HFFc6 (cell line): ENCODE data around the gene VWA3B. TPM values are rescaled to one million over a fixed set of nuclear protein-coding genes. Genes with fewer than 3 reads are reported as not detected.

ENCODE experiments used
- DNase-seq: peaks from one replicate; pipeline ENCODE4 v3.0.0-alpha.2; 2018
- H3K27ac Mint-ChIP-seq: 2 replicates; pipeline ENCODE4 v1.8.0; 2020; ENCODE audit warnings: mild to moderate bottlenecking, mixed read lengths
- H3K27me3 Mint-ChIP-seq: 2 replicates; pipeline ENCODE4 v1.8.0; 2021; ENCODE audit warnings: mild to moderate bottlenecking, moderate library complexity, mixed read lengths; ENCODE audit not compliant: insufficient read depth
- H3K36me3 Mint-ChIP-seq: 2 replicates; pipeline ENCODE4 v1.8.0; 2021; ENCODE audit warnings: low read depth, mixed read lengths
- H3K4me1 Mint-ChIP-seq: 2 replicates; pipeline ENCODE4 v1.8.0; 2020; ENCODE audit warnings: low read depth, mixed read lengths
- H3K4me3 Mint-ChIP-seq: 2 replicates; pipeline ENCODE4 v1.8.0; 2020; ENCODE audit warnings: mild to moderate bottlenecking, moderate library complexity, mixed read lengths
- H3K9me3 Mint-ChIP-seq: 2 replicates; pipeline ENCODE4 v1.8.0; 2020; ENCODE audit warnings: mild to moderate bottlenecking, mixed read lengths
- CTCF ChIP-seq: fragments of 200-600 bp; sonication (generic); IDR thresholded peaks from 2 replicates; pipeline ENCODE4 v1.5.0; 2021; ENCODE audit warnings: antibody characterized with exemption, mild to moderate bottlenecking
- total RNA-seq, 6 experiments: library from RNA; stranded (reverse); fragmentation: NEBNext Ultra II Directional; extraction: Animal tissue kit (Norgen Biotek cat#: 25700); gene quantifications; 2 replicates in 1 of 6; 3 replicates in 5 of 6; pipeline ENCODE4 v1.2.3, GENCODE V29; 2021

The VWA3B gene
- total RNA-seq, 6 experiments from 2014 or later = not detected

GRCh38 chr2:98160554-98160953 lies 73.6 kb downstream of the VWA3B start:
- Mint-ChIP-seq H3K4me3 (no peak overlapping the region), H3K36me3 (no peaks in the 10 kb centered on the region), H3K27ac (no peak overlapping the region), H3K9me3 (no peaks in the 10 kb centered on the region), H3K4me1 (peaks cover 10% of the 10 kb centered on the region), H3K27me3 (peaks cover 19% of the 10 kb centered on the region)
- DNase-seq = no peak
- TF ChIP-seq CTCF = no peak

GRCh38 chr2:98161186-98161585 lies 74.2 kb downstream of the VWA3B start:
- TF ChIP-seq CTCF = no peak
- no peak for DNase-seq
- Mint-ChIP-seq H3K27ac (no peak overlapping the region), H3K27me3 (peaks cover 15% of the 10 kb centered on the region), H3K36me3 (no peaks in the 10 kb centered on the region), H3K9me3 (no peaks in the 10 kb centered on the region), H3K4me3 (no peak overlapping the region), H3K4me1 (peaks cover 10% of the 10 kb centered on the region)

GRCh38 chr2:98164256-98164655 lies 77.3 kb downstream of the VWA3B start:
- H3K9me3 Mint-ChIP-seq = no peaks in the 10 kb centered on the region
- no peaks in the 10 kb centered on the region for H3K36me3 Mint-ChIP-seq
- H3K4me3 Mint-ChIP-seq = no peak overlapping the region
- DNase-seq = no peak
- no peak overlapping the region for H3K27ac Mint-ChIP-seq
- H3K27me3 Mint-ChIP-seq = peaks cover 14% of the 10 kb centered on the region
- H3K4me1 Mint-ChIP-seq = peaks cover 10% of the 10 kb centered on the region
- no peak for TF ChIP-seq CTCF

- H3K27ac Mint-ChIP-seq = no peak overlapping the region
- H3K9me3 Mint-ChIP-seq = no peaks in the 10 kb centered on the region
- no peak for DNase-seq
- H3K27me3 Mint-ChIP-seq = peaks cover 11% of the 10 kb centered on the region
- no peaks in the 10 kb centered on the region for H3K36me3 Mint-ChIP-seq
- H3K4me1 Mint-ChIP-seq = peaks cover 16% of the 10 kb centered on the region
- TF ChIP-seq CTCF = no peak
- H3K4me3 Mint-ChIP-seq = no peak overlapping the region
Measured at GRCh38 chr2:98165516-98166071, 78.6 kb downstream of the VWA3B start.

- H3K27ac Mint-ChIP-seq = no peak overlapping the region
- H3K27me3 Mint-ChIP-seq = peaks cover 26% of the 10 kb centered on the region
- DNase-seq = no peak
- H3K4me3 Mint-ChIP-seq = no peak overlapping the region
- TF ChIP-seq CTCF = no peak
- H3K4me1 Mint-ChIP-seq = peaks cover 7% of the 10 kb centered on the region
- no peaks in the 10 kb centered on the region for H3K9me3 Mint-ChIP-seq
- no peaks in the 10 kb centered on the region for H3K36me3 Mint-ChIP-seq
Measured at GRCh38 chr2:98167916-98168315, 80.9 kb downstream of the VWA3B start.

- Mint-ChIP-seq H3K4me3 (no peak overlapping the region), H3K27ac (no peak overlapping the region), H3K27me3 (peaks cover 29% of the 10 kb centered on the region), H3K36me3 (no peaks in the 10 kb centered on the region), H3K9me3 (no peaks in the 10 kb centered on the region), H3K4me1 (peaks cover 6% of the 10 kb centered on the region; the same call in 1 of the 2 replicates)
- TF ChIP-seq CTCF = no peak
- DNase-seq = no peak
Measured at GRCh38 chr2:98170076-98170475, 83.1 kb downstream of the VWA3B start.
